HepG2 (cell line): Measurements from ENCODE around the gene U2SURP.

Experiments
- CHCHD3 ChIP-seq: sonication (generic); formaldehyde crosslinking; IDR thresholded peaks from 2 replicates; pipeline ENCODE4 v1.8.0; 2022; ENCODE audit warnings: mild to moderate bottlenecking, missing genetic modification reagents, moderate library complexity
- CHD4 ChIP-seq: fragments of 200-600 bp; sonication (generic); IDR thresholded peaks from 2 replicates; pipeline ENCODE4 v1.7.0; 2017; ENCODE audit warnings: mild to moderate bottlenecking, low read length, borderline replicate concordance
- EP300 ChIP-seq, 3 experiments: sonication (generic) in 1 of 3; formaldehyde crosslinking in 1 of 3; IDR thresholded peaks; 2 replicates each; pipeline versions ENCODE4 v1.5.1 to v1.6.1; 2011 to 2020; ENCODE audit warnings: low read depth in 2 of 3, low read length in 2 of 3, borderline replicate concordance in 1 of 3, improper control_type of control experiment in 1 of 3, mild to moderate bottlenecking in 1 of 3, missing genetic modification reagents in 1 of 3, moderate library complexity in 1 of 3
- JUN ChIP-seq: sonication (generic); formaldehyde crosslinking; IDR thresholded peaks from 2 replicates; pipeline ENCODE4 v1.4.0; 2020; ENCODE audit warnings: mild to moderate bottlenecking, missing genetic modification reagents
- NFYB ChIP-seq: sonication (generic); formaldehyde crosslinking; IDR thresholded peaks from 2 replicates; pipeline ENCODE4 v1.4.0; 2020; ENCODE audit warnings: missing genetic modification reagents
- RAD21 ChIP-seq: fragments of 450-650 bp; formaldehyde crosslinking; IDR thresholded peaks from 2 replicates; pipeline ENCODE4 v1.5.0; 2020; ENCODE audit warnings: mild to moderate bottlenecking
- RFX5 ChIP-seq: IDR thresholded peaks from 2 replicates; pipeline ENCODE4 v1.6.1; 2011; ENCODE audit warnings: low read depth, low read length, improper control_type of control experiment
- SIN3A ChIP-seq: IDR thresholded peaks from 2 replicates; pipeline ENCODE4 v1.6.1; 2011; ENCODE audit warnings: low read depth, mild to moderate bottlenecking, control low read depth, low read length, borderline replicate concordance
- ZNF282 ChIP-seq: fragments of 450-650 bp; IDR thresholded peaks from 2 replicates; pipeline ENCODE4 v1.6.1; 2018; ENCODE audit not compliant: partially characterized antibody
- ZSCAN20 ChIP-seq: sonication (generic); formaldehyde crosslinking; IDR thresholded peaks from 2 replicates; pipeline ENCODE4 v1.4.0; 2020; ENCODE audit warnings: missing genetic modification reagents, mild to moderate bottlenecking, borderline replicate concordance
- TF ChIP-seq, protein P1 (sequence below): fragments of 450-650 bp; IDR thresholded peaks from 2 replicates; pipeline ENCODE4 v1.6.1; 2017; ENCODE audit warnings: mild to moderate bottlenecking
- TF ChIP-seq, protein P2 (sequence below): sonication (generic); formaldehyde crosslinking; IDR thresholded peaks from 2 replicates; pipeline ENCODE4 v1.5.0; 2020; ENCODE audit warnings: mild to moderate bottlenecking, missing genetic modification reagents, moderate library complexity

DNA sequence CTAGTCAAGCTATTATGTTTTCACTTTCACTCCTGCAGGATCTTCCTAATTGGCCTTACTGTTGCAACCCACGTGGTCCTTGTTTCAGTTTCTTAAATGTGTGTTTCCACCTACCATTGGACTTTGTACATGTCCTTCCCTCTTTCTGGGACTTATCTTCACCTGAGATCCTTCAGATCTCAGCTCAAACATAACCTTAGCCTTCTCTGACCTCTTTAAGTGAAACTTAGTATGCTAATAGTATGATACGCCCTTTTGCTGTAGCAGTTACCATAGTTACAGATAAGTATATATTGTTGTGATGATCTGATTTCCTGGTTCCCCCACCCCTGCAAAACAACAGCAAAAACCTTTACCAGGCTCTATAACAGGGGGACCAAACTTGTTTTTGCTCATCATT, 35.2 kb downstream of the U2SURP start:
- TF ChIP-seq CHD4 (no peak), ZSCAN20 (CRISPR knock-in tag) (no peak), RAD21 (no peak), SIN3A (no peak), RFX5 (no peak), JUN (CRISPR knock-in tag) (no peak), CHCHD3 (no peak), EP300 (IDR thresholded peaks at IDR 0.05; ENCODE audit: low read depth in 2 of 2, low read length in 2 of 2) (no peak), EP300 (CRISPR knock-in tag; IDR thresholded peaks at IDR 0.05; ENCODE audit: borderline replicate concordance) (no peak), NFYB (CRISPR knock-in tag) (no peak), ZNF282 (no peak)
- TF ChIP-seq, protein P1, sequence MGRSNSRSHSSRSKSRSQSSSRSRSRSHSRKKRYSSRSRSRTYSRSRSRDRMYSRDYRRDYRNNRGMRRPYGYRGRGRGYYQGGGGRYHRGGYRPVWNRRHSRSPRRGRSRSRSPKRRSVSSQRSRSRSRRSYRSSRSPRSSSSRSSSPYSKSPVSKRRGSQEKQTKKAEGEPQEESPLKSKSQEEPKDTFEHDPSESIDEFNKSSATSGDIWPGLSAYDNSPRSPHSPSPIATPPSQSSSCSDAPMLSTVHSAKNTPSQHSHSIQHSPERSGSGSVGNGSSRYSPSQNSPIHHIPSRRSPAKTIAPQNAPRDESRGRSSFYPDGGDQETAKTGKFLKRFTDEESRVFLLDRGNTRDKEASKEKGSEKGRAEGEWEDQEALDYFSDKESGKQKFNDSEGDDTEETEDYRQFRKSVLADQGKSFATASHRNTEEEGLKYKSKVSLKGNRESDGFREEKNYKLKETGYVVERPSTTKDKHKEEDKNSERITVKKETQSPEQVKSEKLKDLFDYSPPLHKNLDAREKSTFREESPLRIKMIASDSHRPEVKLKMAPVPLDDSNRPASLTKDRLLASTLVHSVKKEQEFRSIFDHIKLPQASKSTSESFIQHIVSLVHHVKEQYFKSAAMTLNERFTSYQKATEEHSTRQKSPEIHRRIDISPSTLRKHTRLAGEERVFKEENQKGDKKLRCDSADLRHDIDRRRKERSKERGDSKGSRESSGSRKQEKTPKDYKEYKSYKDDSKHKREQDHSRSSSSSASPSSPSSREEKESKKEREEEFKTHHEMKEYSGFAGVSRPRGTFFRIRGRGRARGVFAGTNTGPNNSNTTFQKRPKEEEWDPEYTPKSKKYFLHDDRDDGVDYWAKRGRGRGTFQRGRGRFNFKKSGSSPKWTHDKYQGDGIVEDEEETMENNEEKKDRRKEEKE: no peak
- TF ChIP-seq, protein P2, sequence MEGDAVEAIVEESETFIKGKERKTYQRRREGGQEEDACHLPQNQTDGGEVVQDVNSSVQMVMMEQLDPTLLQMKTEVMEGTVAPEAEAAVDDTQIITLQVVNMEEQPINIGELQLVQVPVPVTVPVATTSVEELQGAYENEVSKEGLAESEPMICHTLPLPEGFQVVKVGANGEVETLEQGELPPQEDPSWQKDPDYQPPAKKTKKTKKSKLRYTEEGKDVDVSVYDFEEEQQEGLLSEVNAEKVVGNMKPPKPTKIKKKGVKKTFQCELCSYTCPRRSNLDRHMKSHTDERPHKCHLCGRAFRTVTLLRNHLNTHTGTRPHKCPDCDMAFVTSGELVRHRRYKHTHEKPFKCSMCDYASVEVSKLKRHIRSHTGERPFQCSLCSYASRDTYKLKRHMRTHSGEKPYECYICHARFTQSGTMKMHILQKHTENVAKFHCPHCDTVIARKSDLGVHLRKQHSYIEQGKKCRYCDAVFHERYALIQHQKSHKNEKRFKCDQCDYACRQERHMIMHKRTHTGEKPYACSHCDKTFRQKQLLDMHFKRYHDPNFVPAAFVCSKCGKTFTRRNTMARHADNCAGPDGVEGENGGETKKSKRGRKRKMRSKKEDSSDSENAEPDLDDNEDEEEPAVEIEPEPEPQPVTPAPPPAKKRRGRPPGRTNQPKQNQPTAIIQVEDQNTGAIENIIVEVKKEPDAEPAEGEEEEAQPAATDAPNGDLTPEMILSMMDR: no peak
